ENCODE data around the gene SIRPD. TPM values are rescaled to one million over a fixed set of nuclear protein-coding genes. Genes with fewer than 3 reads are reported as not detected.
A peak's percentile ranks its signal among the peaks of the same experiment; 100 is the strongest.

SIRPD gene
- 1 to 10 TPM in 1 of 2 donors, not detected in 1; 1.9 TPM for total RNA-seq

GRCh38 chr20:1557605-1558004 is at the start of gene SIRPD:
SIRPD (minus strand) TSS chr20:1557705; CDS start chr20:1557653, 52 bp downstream.
- DNase-seq (ENCODE audit: low spot score), result no peak
- no peaks in the 10 kb centered on the region for H3K4me1 ChIP-seq (replicated peaks)
- H3K4me3 ChIP-seq, result no peak within 1 kb of the TSS
- H3K27ac ChIP-seq, result no peak within 1 kb of the TSS
- intact Hi-C loops (cut with DNase I), result no loop called here
- TF ChIP-seq POLR2A (IDR thresholded peaks at IDR 0.05) (no peak), POLR2AphosphoS5 (IDR thresholded peaks at IDR 0.05) (no peak), CTCF (IDR thresholded peaks at IDR 0.05) (no peak)
- WGBS, result 85% methylated on average over 2 of the region's 2 CpGs
- H3K36me3 ChIP-seq, result no peaks in the 10 kb centered on the region
- no peaks in the 10 kb centered on the region for H3K27me3 ChIP-seq (replicated peaks; ENCODE audit: insufficient read depth)
- no peaks in the 10 kb centered on the region for H3K9me3 ChIP-seq

- Histone ChIP-seq H3K4me3 (no peak overlapping the region), H3K27me3 (replicated peaks; ENCODE audit: insufficient read depth) (no peaks in the 10 kb centered on the region), H3K27ac (no peak overlapping the region), H3K4me1 (replicated peaks) (no peaks in the 10 kb centered on the region), H3K36me3 (no peaks in the 10 kb centered on the region), H3K9me3 (no peaks in the 10 kb centered on the region)
- TF ChIP-seq POLR2A (IDR thresholded peaks at IDR 0.05) (no peak), POLR2AphosphoS5 (IDR thresholded peaks at IDR 0.05) (peak; percentile 9)
- intact Hi-C loops (cut with DNase I), result no loop called here
- 37% methylated on average over 5 of the region's 5 CpGs for WGBS
- no peak for DNase-seq (ENCODE audit: low spot score)
Observed at GRCh38 chr20:1600736-1601135, 43.2 kb upstream of the SIRPD start.

GRCh38 chr20:1595333-1595732 is 37.8 kb upstream of the SIRPD start:
- DNase-seq (ENCODE audit: low spot score), result no peak
- intact Hi-C loops (cut with DNase I), result no loop called here
- H3K9me3 ChIP-seq, result no peaks in the 10 kb centered on the region
- H3K27me3 ChIP-seq (replicated peaks; ENCODE audit: insufficient read depth), result no peaks in the 10 kb centered on the region
- H3K4me1 ChIP-seq (replicated peaks), result no peaks in the 10 kb centered on the region
- no peak for TF ChIP-seq POLR2AphosphoS5 (IDR thresholded peaks at IDR 0.05)
- TF ChIP-seq CTCF (IDR thresholded peaks at IDR 0.05), result no peak
- TF ChIP-seq POLR2A (IDR thresholded peaks at IDR 0.05), result no peak
- no peak overlapping the region for H3K27ac ChIP-seq
- no peaks in the 10 kb centered on the region for H3K36me3 ChIP-seq
- H3K4me3 ChIP-seq, result no peak overlapping the region
- WGBS, result 70% methylated on average over 1 of the region's 1 CpG

GRCh38 chr20:1588533-1589460 is 31.3 kb upstream of the SIRPD start:
- TF ChIP-seq CTCF (IDR thresholded peaks at IDR 0.05) (no peak), POLR2AphosphoS5 (IDR thresholded peaks at IDR 0.05) (no peak), POLR2A (IDR thresholded peaks at IDR 0.05) (no peak)
- H3K9me3 ChIP-seq, result no peaks in the 10 kb centered on the region
- H3K4me3 ChIP-seq, result no peak overlapping the region
- H3K4me1 ChIP-seq (replicated peaks), result no peaks in the 10 kb centered on the region
- no peak overlapping the region for H3K27ac ChIP-seq
- 51% methylated on average over 9 of the region's 9 CpGs for WGBS
- no peaks in the 10 kb centered on the region for H3K27me3 ChIP-seq (replicated peaks; ENCODE audit: insufficient read depth)
- intact Hi-C loops (cut with DNase I), result no loop called here
- no peaks in the 10 kb centered on the region for H3K36me3 ChIP-seq
- no peak for DNase-seq (ENCODE audit: low spot score)

- H3K27ac ChIP-seq, result no peak overlapping the region
- DNase-seq (ENCODE audit: low spot score), result no peak
- no peaks in the 10 kb centered on the region for H3K36me3 ChIP-seq
- H3K9me3 ChIP-seq, result no peaks in the 10 kb centered on the region
- no peaks in the 10 kb centered on the region for H3K4me1 ChIP-seq (replicated peaks)
- WGBS, result 76% methylated on average over 3 of the region's 3 CpGs
- H3K4me3 ChIP-seq, result no peak overlapping the region
- TF ChIP-seq POLR2AphosphoS5 (IDR thresholded peaks at IDR 0.05), result no peak
- no peak for TF ChIP-seq CTCF (IDR thresholded peaks at IDR 0.05)
- no peak for TF ChIP-seq POLR2A (IDR thresholded peaks at IDR 0.05)
- intact Hi-C loops (cut with DNase I), result no loop called here
- H3K27me3 ChIP-seq (replicated peaks; ENCODE audit: insufficient read depth), result no peaks in the 10 kb centered on the region
Observed at GRCh38 chr20:1587781-1588532, 30.5 kb upstream of the SIRPD start.
